Lower lobe of right lung (tissue), 2 donors: Measurements from ENCODE around the gene COLEC11. TPM values are rescaled to one million over a fixed set of nuclear protein-coding genes. Genes with fewer than 3 reads are reported as not detected.

Experiments used
- ATAC-seq, 2 donors: fragments of 200-7000 bp; cut with Tn5 transposase; one replicate each; pipeline ENCODE4 v1.9.1; 2020 to 2022; ENCODE audit warnings: mild to moderate bottlenecking in 2 of 2, moderate library complexity in 2 of 2
- DNase-seq: peaks from one replicate; pipeline ENCODE4 v3.0.0-alpha.2; 2020
- H3K27ac ChIP-seq: fragments of 200-600 bp; one replicate; pipeline ENCODE4 v1.8.0; 2022
- H3K27me3 ChIP-seq: fragments of 200-600 bp; one replicate; pipeline ENCODE4 v1.8.0; 2022; ENCODE audit warnings: low read depth
- H3K36me3 ChIP-seq: fragments of 200-600 bp; one replicate; pipeline ENCODE4 v1.8.0; 2022; ENCODE audit warnings: mild to moderate bottlenecking
- H3K4me1 ChIP-seq: fragments of 200-600 bp; one replicate; pipeline ENCODE4 v1.8.0; 2022
- H3K4me3 ChIP-seq: fragments of 200-600 bp; one replicate; pipeline ENCODE4 v1.8.0; 2022; ENCODE audit warnings: mild to moderate bottlenecking
- H3K9me3 ChIP-seq: fragments of 200-600 bp; one replicate; pipeline ENCODE4 v1.8.0; 2022
- CTCF ChIP-seq: fragments of 200-600 bp; IDR thresholded peaks from one replicate; pipeline ENCODE4 v1.8.0; 2022; ENCODE audit warnings: antibody characterized with exemption, mild to moderate bottlenecking
- intact Hi-C: fragments of 100-400 bp; cut with DNase I; formaldehyde crosslinking; loops from one replicate; pipeline ENCODE4 v1.11.0; 2022
- total RNA-seq: library from RNA; stranded (reverse); fragmentation: NEBNext Ultra II Directional; extraction: Animal tissue kit (Norgen Biotek cat#: 25700); gene quantifications from one replicate; pipeline ENCODE4 v1.2.1, GENCODE V29; 2021
- donor health status: DM: no; HTN: yes; CAD: no; lungs with severe emphysema.

The COLEC11 gene
- total RNA-seq, 1 donor from 2014 or later, result 0.30 TPM

- Histone ChIP-seq H3K4me3 (peak overlapping the region; percentile 23), H3K27me3 (no peaks in the 10 kb centered on the region)
- TF ChIP-seq CTCF, result no peak
Measured at GRCh38 chr2:3667151-3667631, 72.3 kb downstream of the COLEC11 start.

GRCh38 chr2:3669656-3670055, 74.7 kb downstream of the COLEC11 start:
- Histone ChIP-seq H3K36me3 (no peaks in the 10 kb centered on the region), H3K4me3 (no peak overlapping the region), H3K27ac (no peak overlapping the region), H3K4me1 (no peaks in the 10 kb centered on the region), H3K27me3 (no peaks in the 10 kb centered on the region), H3K9me3 (no peaks in the 10 kb centered on the region)
- DNase-seq (no peak), ATAC-seq (no peak)
- no peak for TF ChIP-seq CTCF
- intact Hi-C loops, result no loop called here

More at GRCh38 chr2:3667151-3667631, 72.3 kb downstream of the COLEC11 start:
- DNase-seq (no peak), ATAC-seq (peak; percentile 38 to 65)
- Histone ChIP-seq H3K36me3 (no peaks in the 10 kb centered on the region), H3K9me3 (no peaks in the 10 kb centered on the region), H3K27ac (no peak overlapping the region), H3K4me1 (no peaks in the 10 kb centered on the region)
- intact Hi-C loops, result no loop called here

GRCh38 chr2:3670376-3670775, 75.5 kb downstream of the COLEC11 start:
- intact Hi-C loops, result no loop called here
- Histone ChIP-seq H3K36me3 (no peaks in the 10 kb centered on the region), H3K27ac (no peak overlapping the region), H3K9me3 (no peaks in the 10 kb centered on the region), H3K4me1 (no peaks in the 10 kb centered on the region), H3K4me3 (no peak overlapping the region), H3K27me3 (no peaks in the 10 kb centered on the region)
- DNase-seq (no peak), ATAC-seq (no peak)
- TF ChIP-seq CTCF, result no peak

GRCh38 chr2:3670941-3671340, 76.0 kb downstream of the COLEC11 start:
- DNase-seq (no peak), ATAC-seq (no peak)
- Histone ChIP-seq H3K27me3 (no peaks in the 10 kb centered on the region), H3K9me3 (no peaks in the 10 kb centered on the region), H3K4me3 (no peak overlapping the region), H3K4me1 (no peaks in the 10 kb centered on the region), H3K36me3 (no peaks in the 10 kb centered on the region), H3K27ac (no peak overlapping the region)
- no peak for TF ChIP-seq CTCF
- intact Hi-C loops, result no loop called here

- H3K36me3 ChIP-seq, result no peaks in the 10 kb centered on the region
- no peak for TF ChIP-seq CTCF
- no peak for ATAC-seq
- intact Hi-C loops, result no loop called here
- peaks cover 7% of the 10 kb centered on the region for H3K27me3 ChIP-seq
- no peak overlapping the region for H3K4me3 ChIP-seq
- H3K9me3 ChIP-seq, result no peaks in the 10 kb centered on the region
- no peak for DNase-seq
- no peaks in the 10 kb centered on the region for H3K4me1 ChIP-seq
- H3K27ac ChIP-seq, result no peak overlapping the region
Measured at GRCh38 chr2:3672861-3673678, 78.2 kb downstream of the COLEC11 start.
